Left colon (tissue), 2 donors: ENCODE measurements around the gene AKR1A1. TPM values are rescaled to one million over a fixed set of nuclear protein-coding genes. Genes with fewer than 3 reads are reported as not detected.
"Not testable (repeated sequence)": the region's sequence is repeated elsewhere in the genome, so short reads cannot be mapped to it uniquely, and the experiment has no call there.

Source experiments
- ATAC-seq: fragments of 200-7000 bp; cut with Tn5 transposase; one replicate; pipeline ENCODE4 v1.9.1; 2020; ENCODE audit warnings: mild to moderate bottlenecking, moderate library complexity
- DNase-seq, 2 donors: peaks; one replicate each; pipeline ENCODE4 v3.0.0-alpha.2; 2020
- intact Hi-C, 2 donors: fragments of 100-400 bp; cut with DNase I in 1 of 2; cut with micrococcal nuclease in 1 of 2; formaldehyde crosslinking; loops; one replicate each; pipeline versions ENCODE4 v1.11.2 to v1.14.0; 2022; cut with DNase I, micrococcal nuclease
- long read RNA-seq: library from polyadenylated mRNA; unstranded; transcript quantifications from one replicate; pipeline ENCODE4 v2.0.0, GENCODE V29; 2021
- total RNA-seq, 2 donors: library from RNA; stranded (reverse); fragmentation: NEBNext Ultra II Directional; extraction: Animal tissue kit (Norgen Biotek cat#: 25700); gene quantifications; one replicate each; pipeline ENCODE4 v1.2.1, GENCODE V29; 2021
- donor health status: DM: no; HTN: no; CAD: no.
- donor health status: DM: yes; HTN: yes; CAD: no.

The AKR1A1 gene
- 100 to 1,000 TPM; 186 to 220 TPM for total RNA-seq
- long read RNA-seq, transcript AKR1A1-201 (9 exons, 1,166 nt) = major isoform, 88 of 202 reads
- long read RNA-seq, transcript AKR1A1-214 (10 exons, 1,360 nt) = minor isoform, 11 of 202 reads
- long read RNA-seq, transcript AKR1A1-202 (10 exons, 1,818 nt) = minor isoform, 63 of 202 reads
- long read RNA-seq, partial matches to known transcripts = 18 of 202 reads
- long read RNA-seq, other reads (novel, unspliced or antisense) = 18 of 202 reads

GRCh38 chr1:45550401-45551351 lies at the start of gene AKR1A1:
Gene AKR1A1 (plus strand): TSS chr1:45550826. CDS start chr1:45561795, 10,969 bp downstream.
- ATAC-seq (peak; percentile 90), DNase-seq (peak; percentile 91 to 93)
- intact Hi-C loops = no loop called here

GRCh38 chr1:45501505-45501859 lies 49.1 kb upstream of the AKR1A1 start:
- ATAC-seq (no peak), DNase-seq (peak in 1 of 2 donors; percentile 12)
- intact Hi-C loops = no loop called here

GRCh38 chr1:45503462-45504360 lies 46.9 kb upstream of the AKR1A1 start:
- intact Hi-C loops = no loop called here
- ATAC-seq = no peak
- DNase-seq = no peak

GRCh38 chr1:45507195-45507594 lies 43.4 kb upstream of the AKR1A1 start:
- intact Hi-C loops = no loop called here
- peak; percentile 5 for ATAC-seq

GRCh38 chr1:45507893-45508292 lies 42.7 kb upstream of the AKR1A1 start:
- intact Hi-C loops = no loop called here

More at GRCh38 chr1:45507195-45507594, 43.4 kb upstream of the AKR1A1 start:
- DNase-seq = no peak

GRCh38 chr1:45508295-45509151 lies 42.1 kb upstream of the AKR1A1 start:
- intact Hi-C loops = no loop called here
- ATAC-seq (peak; percentile 20), DNase-seq (no peak)

More at GRCh38 chr1:45507893-45508292, 42.7 kb upstream of the AKR1A1 start:
- DNase-seq (no peak), ATAC-seq (no peak)

- DNase-seq = no peak
- no peak for ATAC-seq
- intact Hi-C loops = loop anchor here (5.0 to 10.0 kb wide), 2 partner anchors 54 to 62 kb away; no protein-coding TSS in a partner anchor
Observed at GRCh38 chr1:45510036-45510971, 40.3 kb upstream of the AKR1A1 start.

- ATAC-seq (no peak), DNase-seq (no peak)
- intact Hi-C loops = loop anchor here (5.0 to 10.0 kb wide), 2 partner anchors 54 to 61 kb away; no protein-coding TSS in a partner anchor
Observed at GRCh38 chr1:45510972-45511527, 39.6 kb upstream of the AKR1A1 start.

- intact Hi-C loops = loop anchor here (5.0 to 10.0 kb wide), 2 partner anchors 52 to 60 kb away; no protein-coding TSS in a partner anchor
Observed at GRCh38 chr1:45512641-45513054, 38.0 kb upstream of the AKR1A1 start.

GRCh38 chr1:45513532-45514260 lies 36.9 kb upstream of the AKR1A1 start:
- intact Hi-C loops = loop anchor here (5.0 to 10.0 kb wide), 2 partner anchors 51 to 59 kb away; no protein-coding TSS in a partner anchor
- not testable (repeated sequence) for DNase-seq, ATAC-seq

More at GRCh38 chr1:45512641-45513054, 38.0 kb upstream of the AKR1A1 start:
- peak; percentile 67 for ATAC-seq
- DNase-seq = peak; percentile 49 to 70

- DNase-seq = no peak
- peak; percentile 49 for ATAC-seq
- intact Hi-C loops = loop anchor here in 1 of 2 donors (10.0 kb wide), 1 partner anchor 49 kb away; no protein-coding TSS in a partner anchor
Observed at GRCh38 chr1:45516036-45516435, 34.6 kb upstream of the AKR1A1 start.

- no peak for ATAC-seq
- intact Hi-C loops = loop anchor here in 1 of 2 donors (10.0 kb wide), 1 partner anchor 48 kb away; no protein-coding TSS in a partner anchor
- DNase-seq = no peak
Observed at GRCh38 chr1:45516465-45516864, 34.2 kb upstream of the AKR1A1 start.

- not testable (repeated sequence) for DNase-seq, ATAC-seq
- intact Hi-C loops = loop anchor here in 1 of 2 donors (10.0 kb wide), 1 partner anchor 46 kb away; no protein-coding TSS in a partner anchor
Observed at GRCh38 chr1:45518366-45518765, 32.3 kb upstream of the AKR1A1 start.

GRCh38 chr1:45518910-45519309 lies 31.7 kb upstream of the AKR1A1 start:
- DNase-seq (no peak), ATAC-seq (no peak)
- intact Hi-C loops = loop anchor here in 1 of 2 donors (10.0 kb wide), 1 partner anchor 46 kb away; no protein-coding TSS in a partner anchor

- ATAC-seq, DNase-seq: not testable (repeated sequence)
- intact Hi-C loops = loop anchor here in 1 of 2 donors (10.0 kb wide), 1 partner anchor 45 kb away; no protein-coding TSS in a partner anchor
Observed at GRCh38 chr1:45519774-45520173, 30.9 kb upstream of the AKR1A1 start.
